H7 (cell line): ENCODE results near the gene MAGI1. TPM values are rescaled to one million over a fixed set of nuclear protein-coding genes. Genes with fewer than 3 reads are reported as not detected.
"Not testable (repeated sequence)": the region's sequence is repeated elsewhere in the genome, so short reads cannot be mapped to it uniquely, and the experiment has no call there.

Experiments used
- DNase-seq: peaks from one replicate; pipeline ENCODE4 v3.0.0; 2012
- H3K27me3 ChIP-seq: 2 replicates; pipeline ENCODE4 v1.6.0; 2011; ENCODE audit warnings: mild to moderate bottlenecking, low read length; ENCODE audit not compliant: control insufficient read depth, insufficient read depth
- H3K36me3 ChIP-seq: replicated peaks from 2 replicates; pipeline ENCODE4 v1.5.1; 2011; ENCODE audit warnings: low read length; ENCODE audit not compliant: control insufficient read depth, insufficient read depth
- H3K4me3 ChIP-seq: 2 replicates; pipeline ENCODE4 v1.5.1; 2011; ENCODE audit warnings: low read depth, mild to moderate bottlenecking, control low read depth, low read length, moderate library complexity; ENCODE audit not compliant: insufficient read depth
- total RNA-seq: library from RNA; depleted of rRNA; stranded (reverse); fragments of >200 nt; shearing (Covaris generic); gene quantifications from 2 replicates; pipeline ENCODE4 v1.2.3, GENCODE V29; 2014

The MAGI1 gene
- total RNA-seq, 1 experiment from 2014 or later: 26.4 TPM

DNA sequence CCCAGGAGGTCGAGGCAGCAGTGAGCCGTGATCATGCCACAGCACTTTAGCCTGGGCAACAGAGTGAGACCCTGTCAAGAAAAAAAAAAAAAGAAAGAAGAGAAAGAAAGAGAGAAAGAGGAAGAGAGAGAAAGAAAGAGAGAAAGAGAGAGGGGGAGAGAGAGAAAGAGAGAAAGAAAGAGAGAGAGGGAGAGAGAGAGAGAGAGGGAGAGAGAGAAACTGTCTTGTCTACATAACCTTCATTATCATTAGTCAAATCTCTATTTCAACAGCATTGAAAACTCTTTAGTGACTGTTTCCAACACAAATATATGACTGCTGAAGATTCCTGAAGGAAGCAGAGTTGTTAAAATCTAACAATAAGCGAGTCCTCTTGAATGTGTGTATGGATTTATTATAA is 304.3 kb downstream of the MAGI1 start:
- no peaks in the 10 kb centered on the region for H3K36me3 ChIP-seq
- H3K27me3 ChIP-seq: no peaks in the 10 kb centered on the region
- DNase-seq: no peak
- no peak overlapping the region for H3K4me3 ChIP-seq

DNA sequence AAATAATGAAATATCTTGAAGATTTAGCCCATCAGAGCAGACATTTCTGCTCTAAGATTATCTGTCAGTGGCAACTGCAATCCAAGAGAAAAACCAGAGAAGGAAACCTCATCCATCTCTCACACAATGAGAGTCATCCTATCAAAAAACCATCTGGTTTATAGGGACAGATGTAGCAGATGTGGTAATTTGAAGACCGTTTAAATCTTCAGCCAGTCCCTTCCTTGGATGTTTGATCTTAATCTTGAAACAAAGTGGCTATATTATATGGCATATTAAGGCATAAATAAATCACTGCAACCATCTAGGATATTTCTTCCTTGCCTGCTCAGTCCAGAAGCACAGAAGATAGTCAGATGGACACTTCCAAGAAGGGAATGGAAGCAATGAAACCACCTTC is 305.3 kb downstream of the MAGI1 start:
- H3K4me3 ChIP-seq: no peak overlapping the region
- no peaks in the 10 kb centered on the region for H3K36me3 ChIP-seq
- DNase-seq: no peak
- no peaks in the 10 kb centered on the region for H3K27me3 ChIP-seq

DNA sequence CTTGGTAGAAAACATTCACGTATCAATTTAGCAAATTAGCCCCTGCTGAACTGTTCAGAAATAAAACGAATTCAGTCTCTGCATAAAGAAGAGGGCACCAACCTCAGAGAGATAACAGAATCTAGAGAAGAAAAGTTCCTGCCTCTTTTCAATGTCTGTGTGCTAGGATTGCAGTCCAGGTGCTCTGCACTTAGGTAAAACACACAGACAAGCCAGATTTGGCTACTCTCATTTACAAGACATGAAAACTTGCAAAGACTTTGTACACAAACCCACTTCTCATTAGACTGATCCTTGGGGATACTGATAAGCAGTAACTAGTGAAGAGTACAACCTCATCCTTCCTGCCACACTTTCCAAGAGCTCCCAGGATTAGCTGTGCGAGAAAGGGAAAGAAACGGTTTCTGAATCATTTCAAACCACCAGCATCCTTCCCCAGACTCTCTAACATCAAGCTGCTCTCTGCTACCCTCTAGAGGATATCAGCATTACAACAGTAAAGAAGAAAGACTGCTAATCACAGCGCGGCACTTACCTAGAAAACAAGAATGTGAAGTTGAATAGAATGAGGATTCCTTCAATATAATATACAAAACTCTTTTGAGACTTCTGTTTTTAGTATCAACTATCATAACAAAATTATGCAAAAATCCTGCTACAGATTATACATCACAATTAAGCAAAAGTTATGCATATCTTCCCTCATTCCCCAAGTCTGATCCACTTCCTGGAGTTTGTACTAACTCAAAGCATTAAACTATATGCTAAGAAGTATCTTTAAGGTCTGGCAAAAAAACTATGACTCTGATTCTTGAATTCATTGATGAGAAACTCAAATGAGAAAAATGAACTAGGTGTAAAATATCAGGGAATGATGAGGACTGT is 306.4 kb downstream of the MAGI1 start:
- peak; percentile 52 for DNase-seq
- Histone ChIP-seq H3K36me3 (no peaks in the 10 kb centered on the region), H3K4me3 (no peak overlapping the region), H3K27me3 (no peaks in the 10 kb centered on the region)

DNA sequence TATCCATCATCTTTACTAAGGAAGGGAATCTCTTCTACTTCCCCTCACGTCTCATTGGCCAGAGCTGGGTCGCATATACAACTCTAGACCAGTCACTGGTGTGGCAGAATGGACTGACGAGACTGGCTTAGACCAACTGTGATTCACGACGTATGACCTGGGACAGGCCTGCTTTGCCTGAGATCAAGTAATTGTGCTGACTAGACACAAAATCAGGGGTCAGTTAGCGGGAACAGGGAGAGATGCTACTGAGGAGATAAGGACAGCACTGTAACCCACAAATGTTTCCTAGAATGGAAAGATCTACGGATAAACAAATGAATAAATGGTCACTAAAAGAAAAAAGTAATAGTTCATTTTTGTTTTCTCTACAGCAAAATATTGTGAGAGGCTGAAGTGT is 308.3 kb downstream of the MAGI1 start:
- H3K4me3 ChIP-seq: no peak overlapping the region
- DNase-seq: no peak
- no peaks in the 10 kb centered on the region for H3K36me3 ChIP-seq
- no peaks in the 10 kb centered on the region for H3K27me3 ChIP-seq

DNA sequence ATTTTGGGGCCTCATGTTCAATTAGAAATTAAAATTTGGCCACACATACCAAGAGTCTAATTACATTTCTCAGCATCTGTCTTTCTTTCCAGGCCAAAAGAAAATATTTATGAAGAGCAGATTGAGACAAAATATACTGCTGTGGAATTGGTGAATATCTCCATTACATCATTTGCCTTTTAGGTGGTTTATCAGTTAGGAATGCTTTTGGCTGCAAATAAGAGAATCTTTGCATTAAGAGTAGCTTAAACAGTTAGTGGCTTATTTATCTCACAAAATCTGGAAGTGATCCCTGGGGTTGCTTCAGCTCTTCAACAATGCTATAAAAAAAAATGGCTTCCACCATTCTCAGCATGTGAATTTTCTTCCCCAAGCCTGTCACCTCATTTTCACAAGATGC is 308.7 kb downstream of the MAGI1 start:
- Histone ChIP-seq H3K27me3 (no peaks in the 10 kb centered on the region), H3K4me3 (no peak overlapping the region), H3K36me3 (no peaks in the 10 kb centered on the region)
- DNase-seq: no peak

DNA sequence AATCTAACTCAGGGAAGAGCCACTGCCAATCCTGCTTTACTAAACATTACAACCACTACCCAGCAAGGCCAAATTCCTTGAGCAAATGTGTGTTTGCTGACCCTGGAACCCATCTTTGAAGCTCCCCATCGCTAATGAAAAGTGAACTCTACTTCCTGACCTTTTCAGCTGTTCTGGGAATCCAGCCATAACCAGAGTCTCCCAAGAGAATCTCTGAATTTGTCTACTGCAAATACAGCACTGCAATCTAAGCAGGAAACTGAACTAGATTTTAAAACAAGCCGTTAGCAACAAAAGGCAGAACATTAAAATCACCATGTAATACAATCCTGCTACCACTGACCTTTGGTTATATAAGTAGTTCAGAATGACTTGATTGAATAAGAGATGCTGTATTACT is 309.2 kb downstream of the MAGI1 start:
- Histone ChIP-seq H3K27me3 (no peaks in the 10 kb centered on the region), H3K36me3 (no peaks in the 10 kb centered on the region), H3K4me3 (no peak overlapping the region)
- no peak for DNase-seq

DNA sequence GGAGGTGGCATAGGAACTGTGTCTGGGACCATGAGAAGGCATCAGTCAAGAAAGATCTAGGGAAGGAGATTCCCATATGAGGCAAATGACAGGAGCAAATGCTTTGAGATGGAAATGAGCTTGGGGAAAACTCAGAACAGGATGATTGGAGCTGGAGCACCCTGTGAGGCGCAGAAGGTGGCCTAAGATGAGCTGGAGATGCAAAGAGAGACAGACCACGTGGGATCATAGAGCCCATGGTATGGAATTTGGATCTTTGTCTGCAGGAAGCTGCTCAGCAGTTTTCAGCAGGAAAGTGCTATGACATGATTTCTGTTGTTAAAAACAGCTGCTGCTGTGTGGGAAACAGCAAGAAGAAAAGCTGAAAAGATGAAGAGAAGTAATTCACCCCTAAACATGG is 310.6 kb downstream of the MAGI1 start:
- H3K36me3 ChIP-seq: no peaks in the 10 kb centered on the region
- no peak overlapping the region for H3K4me3 ChIP-seq
- peak; percentile 14 for DNase-seq
- H3K27me3 ChIP-seq: no peaks in the 10 kb centered on the region

DNA sequence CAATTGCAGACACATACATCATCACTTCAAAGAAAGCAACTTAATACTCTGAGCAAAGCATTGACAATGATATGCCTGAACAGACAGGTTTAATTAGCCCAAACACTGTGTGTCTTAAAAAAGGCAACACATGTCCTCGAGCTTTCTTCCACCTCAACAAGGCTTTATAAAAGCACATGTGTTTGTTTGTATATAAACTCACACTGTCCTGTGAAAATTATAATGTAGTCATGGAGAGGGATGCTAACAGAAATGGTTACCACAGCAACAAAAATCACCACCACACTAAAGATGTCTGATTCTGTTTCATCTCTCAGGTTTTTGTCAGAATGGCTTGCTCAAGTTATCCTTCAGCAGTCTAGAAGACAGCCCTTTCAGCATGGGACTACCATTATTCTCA is 314.7 kb downstream of the MAGI1 start:
- H3K27me3 ChIP-seq: no peaks in the 10 kb centered on the region
- H3K36me3 ChIP-seq: no peaks in the 10 kb centered on the region
- no peak overlapping the region for H3K4me3 ChIP-seq
- DNase-seq: no peak

DNA sequence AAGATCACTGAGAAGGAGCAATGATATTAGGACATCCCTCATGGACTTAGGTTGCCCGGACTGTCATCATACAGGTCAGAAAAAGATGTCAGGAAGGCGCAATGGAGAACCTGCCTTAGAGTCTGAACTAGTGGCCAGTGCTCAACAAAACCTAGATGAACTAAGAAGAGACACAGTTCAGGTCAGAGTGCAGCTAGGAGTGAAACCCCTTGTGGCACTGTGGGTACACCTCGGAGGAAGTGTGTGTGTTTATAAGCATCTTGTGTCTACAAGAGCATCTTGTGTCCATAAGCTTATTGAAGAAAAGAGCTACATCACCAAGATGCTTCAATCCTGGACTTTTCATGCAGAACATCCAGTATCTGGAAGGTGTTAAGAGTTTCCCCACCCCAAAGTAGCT is 315.7 kb downstream of the MAGI1 start:
- H3K27me3 ChIP-seq: no peaks in the 10 kb centered on the region
- no peak for DNase-seq

DNA sequence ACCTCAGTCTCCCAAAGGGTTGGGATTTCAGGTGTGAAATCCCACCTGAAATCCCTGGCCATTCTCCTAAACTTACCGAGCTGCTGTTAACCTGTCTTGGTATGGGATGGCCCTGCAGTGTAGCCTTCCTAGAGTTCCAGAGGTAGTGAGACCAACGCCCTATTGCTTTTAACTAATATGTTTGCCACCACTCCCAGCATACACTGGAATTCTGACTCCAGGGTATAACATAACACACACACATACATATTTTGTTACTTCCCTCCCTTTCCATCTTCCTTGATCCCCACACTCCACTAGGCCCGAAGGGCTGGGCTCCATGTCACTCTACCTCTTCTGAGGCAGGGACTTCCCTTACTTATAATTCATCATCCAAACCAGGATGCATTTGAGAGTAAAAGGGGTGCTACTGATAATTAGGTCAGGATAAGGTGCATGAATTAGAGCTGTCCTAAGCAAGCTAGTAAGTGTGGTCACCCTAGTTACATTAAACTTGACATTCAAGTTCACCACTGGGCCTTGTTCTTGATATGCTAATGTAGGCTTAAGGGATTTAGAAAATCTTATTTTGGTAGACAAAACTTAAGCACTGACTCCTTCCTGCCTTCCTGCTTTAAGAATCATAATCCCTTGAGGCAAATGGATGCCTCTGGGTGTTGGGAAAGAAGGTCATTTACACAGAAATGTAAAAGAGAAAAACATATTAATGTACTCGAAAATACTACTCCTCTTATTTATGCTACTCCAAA is 317.6 kb downstream of the MAGI1 start:
- no peaks in the 10 kb centered on the region for H3K36me3 ChIP-seq
- H3K27me3 ChIP-seq: no peaks in the 10 kb centered on the region
- H3K4me3 ChIP-seq: no peak overlapping the region
- DNase-seq: no peak

More for the DNA sequence above, 315.7 kb downstream of the MAGI1 start:
- H3K36me3 ChIP-seq: no peaks in the 10 kb centered on the region
- no peak overlapping the region for H3K4me3 ChIP-seq

DNA sequence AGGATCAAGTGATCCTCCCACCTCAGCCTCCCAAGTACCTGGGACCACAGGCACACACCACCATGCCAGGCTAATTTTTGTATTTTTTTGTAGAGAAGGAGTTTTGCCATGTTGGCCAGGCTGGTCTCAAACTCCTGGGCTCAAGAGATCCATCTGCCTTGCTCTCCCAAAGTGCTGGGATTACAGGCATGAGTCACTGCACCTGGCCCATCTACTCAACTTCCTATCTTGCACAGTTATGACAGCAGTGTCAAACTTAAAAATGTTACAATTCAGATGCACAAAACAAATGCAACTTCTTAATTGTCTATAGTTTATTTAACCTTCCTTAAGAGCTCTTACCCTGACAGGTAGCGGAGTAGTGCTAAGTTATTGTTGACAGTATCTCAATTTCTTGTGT is 319.1 kb downstream of the MAGI1 start:
- H3K4me3 ChIP-seq, DNase-seq, H3K27me3 ChIP-seq, H3K36me3 ChIP-seq: not testable (repeated sequence)

DNA sequence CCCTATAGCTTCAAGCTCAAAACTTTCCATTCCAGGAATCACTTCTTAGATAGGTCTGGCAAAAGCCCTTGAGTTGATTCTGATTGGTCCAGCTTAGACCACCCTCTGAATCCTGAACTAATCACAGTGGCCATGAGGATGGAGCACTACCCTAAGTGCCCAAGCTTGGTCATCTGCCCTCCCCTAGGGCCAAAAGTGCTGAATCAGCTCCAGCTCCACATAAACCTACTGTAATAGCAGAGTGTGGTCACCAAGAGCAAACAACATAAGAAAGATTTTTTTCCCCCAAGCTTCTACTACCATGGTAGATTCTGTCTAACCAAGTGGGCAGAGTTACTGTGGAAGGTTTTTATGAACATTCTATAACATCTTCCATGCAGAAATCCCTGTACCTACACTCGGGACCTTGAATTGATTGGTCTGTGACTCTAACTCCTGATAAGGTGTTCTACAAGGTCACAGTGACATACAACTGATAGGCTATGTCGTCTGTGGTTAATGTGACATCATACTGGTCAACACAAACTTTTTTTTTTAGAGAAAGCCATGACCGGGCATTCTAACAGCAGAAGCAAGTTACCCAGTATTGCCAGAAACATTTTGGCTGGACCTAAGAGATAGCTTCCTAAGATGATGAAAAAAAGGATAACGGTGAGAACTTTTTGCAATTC is 320.9 kb downstream of the MAGI1 start:
- no peaks in the 10 kb centered on the region for H3K36me3 ChIP-seq
- no peak for DNase-seq
- H3K27me3 ChIP-seq: no peaks in the 10 kb centered on the region
- no peak overlapping the region for H3K4me3 ChIP-seq

DNA sequence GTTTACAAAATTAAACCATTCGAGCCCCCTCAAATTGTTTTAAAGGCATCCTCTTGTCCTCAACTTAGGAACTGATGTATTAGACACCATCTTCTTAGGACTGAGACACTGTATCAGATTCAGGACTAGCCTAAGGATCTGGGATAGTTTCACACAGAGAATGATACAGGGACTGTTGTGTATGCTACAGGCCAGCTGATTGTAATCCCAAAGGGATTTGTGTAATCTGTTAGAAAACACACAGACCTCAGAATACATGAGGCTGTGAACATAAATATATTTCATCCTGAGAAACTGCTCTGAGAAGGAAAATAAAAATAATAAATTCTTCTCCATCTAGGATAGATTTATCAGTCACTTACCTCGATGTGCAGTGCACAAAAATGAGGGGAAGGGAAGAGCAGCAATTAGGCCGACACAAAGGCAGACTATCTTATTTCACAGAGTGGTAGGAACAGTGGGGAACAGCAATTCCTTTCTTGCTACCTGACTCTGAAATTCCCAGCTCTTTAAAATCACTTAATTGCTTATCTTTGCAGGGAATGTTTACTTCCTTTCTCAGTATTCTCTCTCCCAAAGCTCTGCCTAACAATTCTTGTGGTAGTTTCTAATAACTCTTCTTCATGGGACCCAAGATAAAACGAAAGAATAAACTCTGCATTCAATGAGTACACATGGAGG is 322.5 kb downstream of the MAGI1 start:
- Histone ChIP-seq H3K27me3 (no peaks in the 10 kb centered on the region), H3K36me3 (no peaks in the 10 kb centered on the region), H3K4me3 (no peak overlapping the region)
- DNase-seq: no peak

DNA sequence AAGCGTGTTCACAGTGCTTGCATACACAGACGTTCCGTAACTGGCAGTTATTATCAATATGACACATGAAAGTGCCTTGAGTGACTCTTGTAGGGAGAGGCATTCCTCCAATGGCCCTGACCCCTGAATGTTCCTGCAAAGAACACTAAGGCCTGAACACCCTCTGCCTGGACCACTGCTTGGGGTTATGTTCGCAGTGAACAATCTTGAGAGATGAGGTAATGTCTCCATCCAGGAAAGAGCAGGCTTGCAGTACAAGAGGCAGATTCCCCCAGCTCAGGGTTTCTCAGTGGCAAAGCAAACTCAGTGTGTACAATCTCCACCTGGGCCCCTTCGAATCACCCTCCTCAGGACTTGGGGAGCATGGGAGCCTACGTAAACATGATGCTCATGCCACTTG is 324.6 kb downstream of the MAGI1 start:
- Histone ChIP-seq H3K4me3 (no peak overlapping the region), H3K36me3 (no peaks in the 10 kb centered on the region), H3K27me3 (no peaks in the 10 kb centered on the region)
- no peak for DNase-seq
